GM12891 (cell line): Measurements from ENCODE around the gene SH2B2. TPM values are rescaled to one million over a fixed set of nuclear protein-coding genes. Genes with fewer than 3 reads are reported as not detected.
A peak's percentile ranks its signal among the peaks of the same experiment; 100 is the strongest.

ENCODE experiments used
- DNase-seq: peaks from one replicate; pipeline ENCODE4 v3.0.0; 2011; ENCODE audit warnings: low spot score; ENCODE audit not compliant: insufficient read length
- FAIRE-seq: peaks from 2 replicates; lab custom pipeline; 2011; peaks lifted over from hg19 to GRCh38; lab: Jason Lieb, UNC
- PAX5 ChIP-seq: IDR thresholded peaks from 2 replicates; pipeline ENCODE4 v1.6.1; 2011; ENCODE audit warnings: low read length, moderate library complexity, mild to moderate bottlenecking; ENCODE audit not compliant: insufficient read depth, severe bottlenecking
- POLR2A ChIP-seq: IDR thresholded peaks from 2 replicates; pipeline ENCODE4 v1.6.1; 2011; ENCODE audit warnings: low read depth, low read length, control low read depth
- POLR2AphosphoS5 ChIP-seq: IDR thresholded peaks from 2 replicates; pipeline ENCODE4 v1.6.1; 2011; ENCODE audit warnings: low read depth, low read length, control low read depth
- POU2F2 ChIP-seq: IDR thresholded peaks from 2 replicates; pipeline ENCODE4 v1.6.1; 2011; ENCODE audit warnings: low read depth, mild to moderate bottlenecking, control low read depth, low read length, moderate library complexity
- SPI1 ChIP-seq: IDR thresholded peaks from 2 replicates; pipeline ENCODE4 v1.6.1; 2011; ENCODE audit warnings: low read depth, low read length, control low read depth
- TAF1 ChIP-seq: IDR thresholded peaks from 2 replicates; pipeline ENCODE4 v1.6.1; 2011; ENCODE audit warnings: low read depth, low read length, control low read depth
- polyA plus RNA-seq: library from polyadenylated mRNA; unstranded; fragments of >200 nt; gene quantifications from one replicate; pipeline ENCODE4 v1.2.1, GENCODE V29; 2012; ENCODE audit warnings: low read depth, missing spikeins, inconsistent platforms; ENCODE audit not compliant: missing spikeins

The SH2B2 gene
- 12.1 TPM for polyA plus RNA-seq

DNA sequence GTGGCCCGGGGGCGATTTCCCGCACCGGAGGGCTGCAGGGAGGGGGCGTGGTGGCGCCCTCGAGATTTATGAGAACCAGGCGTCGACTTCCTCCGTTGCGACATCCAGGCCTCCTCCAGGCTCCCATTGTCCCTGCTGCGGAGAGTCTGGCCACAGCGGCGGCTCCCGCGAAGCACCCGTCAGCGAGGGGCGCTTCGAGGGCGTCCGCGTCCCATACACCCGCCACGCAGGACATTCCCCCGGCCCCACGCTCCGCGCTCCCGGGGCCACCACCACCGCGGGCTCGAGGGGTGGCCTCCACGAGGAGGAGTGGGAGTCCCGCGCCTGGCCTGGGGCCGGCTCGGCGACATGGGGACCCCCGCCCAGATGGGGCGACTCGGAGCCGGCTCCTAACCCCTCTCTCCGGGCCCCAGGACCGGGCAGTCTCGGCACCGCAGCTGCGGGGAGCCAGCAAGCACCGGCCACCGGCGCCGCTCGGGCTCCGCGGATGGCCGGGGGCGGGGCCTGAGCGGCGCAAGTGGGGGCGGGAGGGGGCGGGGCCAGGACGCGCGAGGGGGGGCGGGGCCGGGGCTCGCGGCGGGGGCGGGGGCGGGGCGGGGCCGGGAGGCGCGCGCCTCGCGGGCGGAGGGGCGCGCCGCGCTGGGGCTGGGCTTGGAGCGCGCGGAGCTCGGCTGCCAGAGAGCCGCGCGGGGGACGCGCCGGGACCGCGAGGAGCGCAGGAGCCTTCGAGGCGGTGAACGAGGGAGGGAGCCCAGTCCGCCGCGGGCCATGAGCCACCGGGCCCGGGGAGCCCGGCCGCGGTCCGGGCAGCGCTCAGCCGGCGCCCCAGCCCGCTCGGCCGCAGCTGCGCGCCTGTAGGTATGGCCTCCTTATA lies at the start of gene SH2B2:
SH2B2 (plus strand) TSS at position 632 of the 874 bp plus-strand sequence. CDS start 13,683 bp downstream, outside the sequence.
- DNase-seq, result peak; percentile 61
- TF ChIP-seq PAX5, result no peak
- TF ChIP-seq POLR2A, result no peak
- TF ChIP-seq POU2F2, result no peak
- no peak for TF ChIP-seq POLR2AphosphoS5
- TF ChIP-seq TAF1, result no peak
- TF ChIP-seq SPI1, result no peak
- FAIRE-seq, result peak; percentile 80

GRCh38 chr7:102239206-102239820 lies 47.4 kb upstream of the SH2B2 start:
- DNase-seq, result no peak
- no peak for TF ChIP-seq POLR2A
- no peak for TF ChIP-seq TAF1
- TF ChIP-seq POU2F2, result no peak
- TF ChIP-seq PAX5, result no peak
- no peak for TF ChIP-seq SPI1
- TF ChIP-seq POLR2AphosphoS5, result no peak
- FAIRE-seq, result no peak

DNA sequence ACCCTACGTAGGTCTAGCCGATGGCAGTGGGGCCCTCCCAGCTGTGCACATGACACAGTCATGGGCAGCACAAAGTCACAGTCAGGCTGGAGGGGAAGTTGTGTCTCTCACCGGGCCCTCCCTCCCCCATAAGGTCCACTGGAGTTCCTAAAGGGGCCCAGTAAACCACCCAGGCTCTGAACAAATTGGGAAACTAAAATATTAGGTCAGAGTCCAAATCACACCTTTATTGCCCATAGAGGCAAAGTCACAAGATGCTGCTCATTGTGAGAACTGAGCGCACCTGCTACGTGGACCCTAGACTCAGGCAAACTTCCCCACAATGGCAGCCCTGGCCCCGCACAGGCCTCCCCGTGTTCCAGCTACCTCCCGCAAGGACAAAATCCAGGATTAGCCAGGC lies 45.2 kb upstream of the SH2B2 start:
- FAIRE-seq, result no peak
- DNase-seq, result no peak
- TF ChIP-seq POLR2AphosphoS5, result no peak
- no peak for TF ChIP-seq PAX5
- no peak for TF ChIP-seq TAF1
- TF ChIP-seq SPI1, result no peak
- no peak for TF ChIP-seq POU2F2
- no peak for TF ChIP-seq POLR2A

GRCh38 chr7:102244601-102245000 lies 42.1 kb upstream of the SH2B2 start:
- TF ChIP-seq POU2F2 (no peak), SPI1 (no peak), POLR2AphosphoS5 (no peak), TAF1 (no peak), PAX5 (no peak), POLR2A (no peak)
- DNase-seq (no peak), FAIRE-seq (no peak)

GRCh38 chr7:102248081-102248455 lies 38.6 kb upstream of the SH2B2 start:
- no peak for TF ChIP-seq SPI1
- TF ChIP-seq TAF1, result no peak
- TF ChIP-seq POLR2A, result no peak
- TF ChIP-seq PAX5, result no peak
- TF ChIP-seq POLR2AphosphoS5, result no peak
- no peak for FAIRE-seq
- DNase-seq, result no peak

DNA sequence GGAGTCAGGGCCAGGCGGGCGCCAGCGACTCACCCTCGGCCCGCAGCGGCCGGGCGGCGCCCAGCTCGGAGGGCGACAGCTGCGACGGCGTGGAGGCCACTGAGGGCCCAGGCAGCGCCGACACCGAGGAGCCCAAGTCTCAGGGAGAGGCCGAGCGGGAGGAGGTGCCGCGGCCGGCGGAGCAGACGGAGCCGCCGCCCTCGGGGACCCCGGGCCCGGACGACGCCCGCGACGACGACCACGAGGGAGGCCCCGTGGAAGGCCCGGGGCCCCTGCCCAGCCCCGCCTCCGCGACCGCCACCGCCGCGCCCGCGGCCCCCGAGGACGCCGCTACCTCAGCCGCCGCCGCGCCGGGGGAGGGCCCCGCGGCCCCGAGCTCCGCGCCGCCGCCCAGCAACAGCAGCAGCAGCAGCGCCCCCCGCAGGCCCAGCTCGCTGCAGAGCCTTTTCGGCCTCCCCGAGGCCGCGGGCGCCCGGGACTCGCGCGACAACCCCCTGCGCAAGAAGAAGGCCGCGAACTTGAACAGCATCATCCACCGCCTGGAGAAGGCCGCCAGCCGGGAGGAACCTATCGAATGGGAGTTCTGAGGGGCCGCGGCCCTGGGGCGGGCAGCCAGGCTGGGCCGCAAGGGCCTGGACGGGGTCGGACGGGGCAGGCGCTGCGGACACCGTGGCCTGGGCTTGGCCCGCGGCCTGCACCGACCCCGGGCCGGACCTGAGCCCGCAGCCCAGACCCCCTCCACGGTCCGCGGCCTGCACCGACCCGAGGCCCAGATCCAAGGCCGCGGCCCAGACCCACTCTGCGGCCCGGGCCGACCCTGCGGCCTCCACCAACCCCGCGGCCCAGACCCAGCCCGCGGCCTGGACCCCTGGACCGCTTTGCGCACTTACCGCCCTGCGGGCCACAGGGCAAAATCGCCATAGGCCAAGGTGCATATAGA lies 37.9 kb upstream of the SH2B2 start:
- DNase-seq, result no peak
- no peak for FAIRE-seq

GRCh38 chr7:102251531-102252365 lies 34.9 kb upstream of the SH2B2 start:
- no peak for DNase-seq
- FAIRE-seq, result no peak
- TF ChIP-seq PAX5 (no peak), POLR2A (no peak), POLR2AphosphoS5 (no peak), SPI1 (no peak), POU2F2 (no peak), TAF1 (no peak)

More for the DNA sequence above, 37.9 kb upstream of the SH2B2 start:
- no peak for TF ChIP-seq POU2F2
- no peak for TF ChIP-seq SPI1
- TF ChIP-seq TAF1, result no peak
- TF ChIP-seq POLR2A, result no peak
- TF ChIP-seq PAX5, result no peak
- no peak for TF ChIP-seq POLR2AphosphoS5

GRCh38 chr7:102252366-102252982 lies 34.2 kb upstream of the SH2B2 start:
- no peak for TF ChIP-seq SPI1
- TF ChIP-seq POU2F2, result no peak
- TF ChIP-seq PAX5, result no peak
- TF ChIP-seq TAF1, result no peak
- TF ChIP-seq POLR2A, result no peak
- no peak for TF ChIP-seq POLR2AphosphoS5
- DNase-seq, result no peak
- FAIRE-seq, result no peak
